ENCODE data around the gene POLE.

DNA sequence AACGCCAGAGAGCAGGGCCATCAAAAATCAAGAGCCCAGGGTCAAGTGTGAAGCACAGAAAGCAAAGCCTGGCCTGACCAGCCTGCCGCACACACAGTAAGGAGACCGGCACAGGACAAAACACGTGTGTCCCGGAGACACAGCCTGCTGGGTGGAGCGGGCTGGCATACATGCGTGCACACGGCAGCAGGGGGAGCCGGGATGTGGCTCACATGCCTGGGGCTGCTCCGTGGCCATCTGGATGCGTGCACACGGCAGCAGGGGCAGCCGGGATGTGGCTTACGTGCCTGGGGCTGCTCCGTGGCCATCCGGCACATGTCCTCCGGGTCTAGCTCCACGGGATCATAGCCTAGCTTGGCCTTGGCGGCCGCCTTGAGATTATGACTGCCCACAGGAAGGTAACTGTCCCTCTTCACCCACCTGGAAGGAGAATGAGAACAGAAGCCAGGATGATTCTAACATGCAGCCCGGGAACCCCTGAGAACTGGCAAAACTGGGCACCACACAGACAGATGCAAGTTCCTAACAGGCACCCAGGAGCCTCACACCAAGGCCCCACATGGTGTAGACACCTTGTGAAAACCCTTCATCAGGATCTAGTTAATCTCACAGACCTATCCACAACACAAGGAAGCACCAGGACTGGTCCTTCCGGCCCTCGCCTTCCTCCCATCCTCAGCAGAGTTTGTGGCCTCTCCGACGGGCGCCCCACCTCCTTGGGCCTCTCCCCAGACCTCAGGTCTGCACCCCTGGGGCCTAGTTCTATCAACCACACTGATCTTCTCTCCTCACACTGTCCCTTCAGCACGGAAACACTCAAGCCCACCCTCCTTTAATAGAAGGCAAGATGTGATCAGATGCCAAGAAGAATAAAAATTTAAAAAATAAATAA is 13.6 kb downstream of the POLE start:
- TF ChIP-seq, protein P1, sequence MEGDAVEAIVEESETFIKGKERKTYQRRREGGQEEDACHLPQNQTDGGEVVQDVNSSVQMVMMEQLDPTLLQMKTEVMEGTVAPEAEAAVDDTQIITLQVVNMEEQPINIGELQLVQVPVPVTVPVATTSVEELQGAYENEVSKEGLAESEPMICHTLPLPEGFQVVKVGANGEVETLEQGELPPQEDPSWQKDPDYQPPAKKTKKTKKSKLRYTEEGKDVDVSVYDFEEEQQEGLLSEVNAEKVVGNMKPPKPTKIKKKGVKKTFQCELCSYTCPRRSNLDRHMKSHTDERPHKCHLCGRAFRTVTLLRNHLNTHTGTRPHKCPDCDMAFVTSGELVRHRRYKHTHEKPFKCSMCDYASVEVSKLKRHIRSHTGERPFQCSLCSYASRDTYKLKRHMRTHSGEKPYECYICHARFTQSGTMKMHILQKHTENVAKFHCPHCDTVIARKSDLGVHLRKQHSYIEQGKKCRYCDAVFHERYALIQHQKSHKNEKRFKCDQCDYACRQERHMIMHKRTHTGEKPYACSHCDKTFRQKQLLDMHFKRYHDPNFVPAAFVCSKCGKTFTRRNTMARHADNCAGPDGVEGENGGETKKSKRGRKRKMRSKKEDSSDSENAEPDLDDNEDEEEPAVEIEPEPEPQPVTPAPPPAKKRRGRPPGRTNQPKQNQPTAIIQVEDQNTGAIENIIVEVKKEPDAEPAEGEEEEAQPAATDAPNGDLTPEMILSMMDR (IDR thresholded peaks at IDR 0.05), result no peak
- no peak for TF ChIP-seq POLR2A (IDR thresholded peaks at IDR 0.05)

Measured in Peyer's patch (tissue), 4 donors.